Stomach (tissue), 4 donors: ENCODE data around the gene C9orf50.

Source experiments
- EP300 ChIP-seq: sonication (generic); formaldehyde crosslinking; IDR thresholded peaks from one replicate; pipeline ENCODE4 v1.6.1; 2017; ENCODE audit warnings: antibody characterized with exemption
- POLR2A ChIP-seq, 4 donors: fragments of 450-650 bp; IDR thresholded peaks; one replicate each; pipeline ENCODE4 v1.6.1; 2016; ENCODE audit warnings: antibody characterized with exemption in 4 of 4, control low read depth in 2 of 4, mild to moderate bottlenecking in 1 of 4, moderate library complexity in 1 of 4
- POLR2AphosphoS5 ChIP-seq, 3 donors: sonication (generic); formaldehyde crosslinking; IDR thresholded peaks; one replicate each; pipeline ENCODE4 v1.6.1; 2016; ENCODE audit warnings: antibody characterized with exemption in 3 of 3
- TF ChIP-seq, protein P1 (sequence below), 7 experiments: fragments of 450-650 bp in 4 of 7; fragments of 200-600 bp in 3 of 7; sonication (generic) in 3 of 7; IDR thresholded peaks; one replicate each; pipeline ENCODE4 v1.5.1; 2016 to 2019; ENCODE audit warnings: antibody characterized with exemption in 7 of 7, control low read depth in 2 of 7, mild to moderate bottlenecking in 1 of 7

DNA sequence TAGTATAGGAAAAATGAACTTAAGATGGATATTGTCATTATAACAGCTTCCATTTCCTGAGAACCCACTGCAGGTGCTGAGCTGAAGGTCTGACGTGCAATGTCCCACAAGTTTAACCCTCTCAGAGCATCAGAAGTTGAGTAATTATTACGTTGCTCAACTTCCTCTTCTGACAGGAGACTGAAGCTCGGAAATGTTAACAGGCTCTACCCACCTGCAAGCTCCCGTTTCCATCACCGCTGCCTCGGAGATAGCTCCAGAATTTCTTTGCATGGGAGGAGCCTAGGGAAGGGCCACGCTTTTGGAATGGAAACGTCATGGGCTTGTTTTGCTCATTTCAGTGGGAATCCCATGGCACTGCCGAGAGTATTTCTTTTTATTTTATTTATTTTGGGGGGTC, 4.0 kb upstream of the C9orf50 start:
- TF ChIP-seq, protein P1, sequence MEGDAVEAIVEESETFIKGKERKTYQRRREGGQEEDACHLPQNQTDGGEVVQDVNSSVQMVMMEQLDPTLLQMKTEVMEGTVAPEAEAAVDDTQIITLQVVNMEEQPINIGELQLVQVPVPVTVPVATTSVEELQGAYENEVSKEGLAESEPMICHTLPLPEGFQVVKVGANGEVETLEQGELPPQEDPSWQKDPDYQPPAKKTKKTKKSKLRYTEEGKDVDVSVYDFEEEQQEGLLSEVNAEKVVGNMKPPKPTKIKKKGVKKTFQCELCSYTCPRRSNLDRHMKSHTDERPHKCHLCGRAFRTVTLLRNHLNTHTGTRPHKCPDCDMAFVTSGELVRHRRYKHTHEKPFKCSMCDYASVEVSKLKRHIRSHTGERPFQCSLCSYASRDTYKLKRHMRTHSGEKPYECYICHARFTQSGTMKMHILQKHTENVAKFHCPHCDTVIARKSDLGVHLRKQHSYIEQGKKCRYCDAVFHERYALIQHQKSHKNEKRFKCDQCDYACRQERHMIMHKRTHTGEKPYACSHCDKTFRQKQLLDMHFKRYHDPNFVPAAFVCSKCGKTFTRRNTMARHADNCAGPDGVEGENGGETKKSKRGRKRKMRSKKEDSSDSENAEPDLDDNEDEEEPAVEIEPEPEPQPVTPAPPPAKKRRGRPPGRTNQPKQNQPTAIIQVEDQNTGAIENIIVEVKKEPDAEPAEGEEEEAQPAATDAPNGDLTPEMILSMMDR (IDR thresholded peaks at IDR 0.05), result no peak
- TF ChIP-seq POLR2AphosphoS5 (IDR thresholded peaks at IDR 0.05) (no peak), EP300 (no peak), POLR2A (IDR thresholded peaks at IDR 0.05) (no peak)
